GM21723 (cell line): ENCODE data around the gene ALDH3B2.
"Not testable (repeated sequence)": the region's sequence is repeated elsewhere in the genome, so short reads cannot be mapped to it uniquely, and the experiment has no call there.

Experiments used
- ATAC-seq: cut with Tn5 transposase; IDR thresholded peaks from one replicate; pipeline ENCODE4 v1.9.1; 2021; ENCODE audit warnings: mild to moderate bottlenecking, moderate library complexity; ENCODE audit not compliant: unreplicated experiment

The ALDH3B2 gene

GRCh38 chr11:67644472-67645418 is 29.7 kb downstream of the ALDH3B2 start:
- ATAC-seq, result no peak

- no peak for ATAC-seq
These were observed 30.4 kb downstream of the ALDH3B2 start for GRCh38 chr11:67644042-67644441.

GRCh38 chr11:67642173-67643120 is 32.0 kb downstream of the ALDH3B2 start:
- ATAC-seq, result no peak

GRCh38 chr11:67641338-67642172 is 32.9 kb downstream of the ALDH3B2 start:
- no peak for ATAC-seq

GRCh38 chr11:67640758-67641337 is 33.6 kb downstream of the ALDH3B2 start:
- no peak for ATAC-seq

- no peak for ATAC-seq
These were observed 34.2 kb downstream of the ALDH3B2 start for GRCh38 chr11:67640021-67640757.

- no peak for ATAC-seq
These were observed 35.0 kb downstream of the ALDH3B2 start, which contains the start of gene TBX10 for GRCh38 chr11:67639438-67639859. TSS of gene TBX10 (minus strand) at chr11:67639763. CDS start at chr11:67639472, 291 bp downstream.

GRCh38 chr11:67638535-67639437 is 35.6 kb downstream of the ALDH3B2 start:
- no peak for ATAC-seq

GRCh38 chr11:67637441-67637840 is 37.0 kb downstream of the ALDH3B2 start:
- not testable (repeated sequence) for ATAC-seq

GRCh38 chr11:67636962-67637361 is 37.5 kb downstream of the ALDH3B2 start:
- ATAC-seq, result no peak

- ATAC-seq, result no peak
These were observed 39.2 kb downstream of the ALDH3B2 start for GRCh38 chr11:67635231-67635521.

GRCh38 chr11:67634366-67635230 is 39.8 kb downstream of the ALDH3B2 start:
- ATAC-seq, result no peak

GRCh38 chr11:67633758-67634365 is 40.6 kb downstream of the ALDH3B2 start:
- no peak for ATAC-seq

- ATAC-seq, result no peak
These were observed 41.3 kb downstream of the ALDH3B2 start for GRCh38 chr11:67632982-67633755.

- ATAC-seq, result no peak
These were observed 42.0 kb downstream of the ALDH3B2 start for GRCh38 chr11:67632175-67632981.

- ATAC-seq, result no peak
These were observed 42.6 kb downstream of the ALDH3B2 start for GRCh38 chr11:67631853-67632174.
